NCI-H1694 treated with DMSO at 0.1 percent for 48 hours (cell line): ENCODE results near the gene RPS27A.
"Not testable (repeated sequence)": the region's sequence is repeated elsewhere in the genome, so short reads cannot be mapped to it uniquely, and the experiment has no call there.

Experiments used
- DNase-seq: peaks from one replicate; lab custom pipeline; 2025; lab: John Stamatoyannopoulos, UW

The RPS27A gene

DNA sequence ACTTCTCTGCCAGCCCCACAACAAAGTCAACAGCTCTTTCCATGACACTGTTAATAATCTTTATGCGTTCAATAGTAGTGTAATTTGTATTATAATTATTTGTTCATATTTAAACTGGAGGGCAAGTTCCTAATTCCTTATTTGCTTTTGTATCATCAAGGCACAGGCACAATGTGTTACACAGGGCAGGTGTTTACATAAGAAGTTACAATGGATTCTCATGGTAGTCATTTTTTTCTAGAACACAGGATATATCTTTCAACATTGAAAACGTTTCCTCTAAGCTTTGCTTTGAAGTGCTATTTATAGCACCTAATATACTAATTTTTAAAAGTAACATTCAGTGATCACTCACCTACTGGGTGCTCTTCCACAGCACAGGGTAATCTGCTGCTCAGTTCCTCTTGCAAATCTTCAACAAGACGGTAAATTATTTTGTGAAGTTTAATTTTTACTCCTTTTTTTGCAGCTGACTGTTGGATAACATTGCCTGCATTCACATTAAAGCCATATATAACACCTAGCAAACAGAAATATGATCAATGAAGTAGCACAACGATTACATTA, 7.3 kb downstream of the RPS27A start:
- DNase-seq: no peak

DNA sequence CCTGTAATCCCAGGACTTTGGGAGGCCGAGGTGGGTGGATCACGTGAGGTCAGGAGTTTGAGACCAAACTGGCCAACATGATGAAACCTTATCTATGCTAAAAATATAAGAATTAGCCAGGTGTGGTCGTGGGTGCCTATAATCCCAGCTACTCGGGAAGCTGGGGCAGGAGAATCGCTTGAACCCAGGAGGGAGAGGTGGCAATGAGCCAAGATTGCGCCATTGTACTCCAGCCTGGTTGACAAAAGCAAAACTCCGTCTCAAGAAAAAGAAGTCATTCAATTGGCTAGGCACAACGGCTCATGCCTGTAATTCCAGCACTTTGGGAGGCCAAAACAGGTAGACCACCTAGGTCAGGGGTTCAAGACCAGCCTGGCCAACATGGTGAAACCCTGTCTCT, 9.1 kb downstream of the RPS27A start:
- not testable (repeated sequence) for DNase-seq

DNA sequence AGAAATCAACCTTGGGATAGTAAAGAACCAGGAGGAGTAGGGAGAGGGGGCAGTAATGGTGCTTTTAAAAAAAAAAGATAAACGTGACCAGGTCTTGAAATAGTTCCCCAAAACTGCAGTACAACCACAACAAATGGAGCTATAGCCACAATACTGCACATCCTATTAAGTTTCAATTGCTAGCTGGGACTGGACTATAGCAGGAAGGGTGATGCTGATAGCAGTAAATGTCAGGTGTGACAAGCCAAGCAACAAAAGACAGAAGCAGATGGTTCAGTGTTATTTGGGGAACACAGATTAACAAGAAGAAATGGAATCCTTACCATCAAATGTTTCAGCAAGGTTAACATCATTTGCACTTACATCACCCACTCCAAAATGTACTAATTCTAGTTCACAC, 10.1 kb downstream of the RPS27A start:
- no peak for DNase-seq

DNA sequence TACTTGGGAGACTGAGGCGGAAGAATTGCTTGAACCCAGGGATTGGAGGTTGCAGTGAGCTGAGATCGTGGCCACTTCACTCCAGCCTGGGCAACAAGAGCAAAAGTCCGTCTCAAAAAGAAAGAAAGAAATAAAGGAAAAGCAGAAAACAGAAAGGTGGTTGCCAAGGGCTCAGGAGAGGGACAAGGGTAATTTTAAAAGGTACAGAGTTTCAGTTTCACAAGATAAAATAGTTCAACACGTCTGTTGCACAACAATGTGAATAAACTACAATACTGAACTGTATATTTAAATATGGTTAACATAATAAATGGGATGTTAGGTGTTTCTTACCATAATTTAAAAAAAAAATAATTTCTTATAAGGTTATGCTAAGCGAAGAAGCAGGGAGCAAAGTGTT, 12.9 kb downstream of the RPS27A start:
- DNase-seq: no peak

DNA sequence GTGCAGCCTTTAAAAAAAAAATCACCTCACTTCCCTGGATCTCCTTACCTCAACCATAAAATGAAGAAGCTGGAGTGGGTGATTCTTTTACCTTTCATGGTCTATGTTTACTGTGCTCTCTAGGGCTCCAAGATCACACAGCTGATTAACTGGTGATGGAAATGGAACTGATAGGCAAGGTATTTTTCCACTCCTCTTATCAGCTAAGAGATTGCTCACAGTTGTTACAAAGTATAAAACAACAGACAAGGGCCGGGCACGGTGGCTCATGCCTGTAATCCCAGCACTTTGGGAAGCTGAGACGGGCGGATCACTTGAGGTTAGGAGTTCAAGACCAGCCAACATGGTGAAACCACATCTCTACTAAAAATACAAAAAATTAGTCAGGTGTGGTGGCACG, 14.5 kb downstream of the RPS27A start:
- DNase-seq: no peak

DNA sequence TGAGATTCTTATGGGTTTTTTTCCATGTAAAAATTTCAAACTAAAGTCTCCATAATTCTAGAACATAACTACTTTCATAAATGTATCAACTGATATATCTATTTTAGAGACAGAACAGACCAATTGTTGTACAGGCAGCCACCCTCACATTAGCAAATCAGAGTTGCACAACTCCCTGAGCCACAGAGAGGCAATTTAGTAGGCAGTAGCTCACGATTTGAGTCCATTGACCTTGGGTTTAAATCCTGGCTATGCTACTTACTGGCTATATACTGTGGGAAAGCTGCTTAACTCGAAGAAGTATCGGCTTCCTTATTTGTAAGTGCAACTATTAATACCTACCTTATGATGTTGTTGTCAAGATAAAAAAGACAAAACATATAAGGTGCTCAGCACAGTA, 20.3 kb downstream of the RPS27A start:
- DNase-seq: no peak

DNA sequence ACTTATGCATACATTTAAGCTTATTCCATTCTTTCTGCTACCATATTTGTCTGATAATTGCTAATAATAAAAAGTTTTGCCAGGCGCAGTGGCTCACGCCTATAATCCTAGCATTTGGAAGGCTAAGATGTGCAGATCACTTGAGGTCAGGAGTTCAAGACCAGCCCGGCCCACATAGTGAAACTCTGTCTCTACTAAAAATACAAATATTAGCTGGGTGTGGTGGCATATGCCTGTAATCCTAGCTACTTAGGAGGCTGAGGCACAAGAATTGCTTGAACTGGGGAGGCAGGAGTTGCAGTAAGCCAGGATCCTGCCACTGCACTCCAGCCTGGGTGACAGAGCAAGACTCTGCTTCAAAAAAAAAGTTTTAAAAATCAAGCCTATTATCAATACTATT, 27.1 kb downstream of the RPS27A start:
- not testable (repeated sequence) for DNase-seq

DNA sequence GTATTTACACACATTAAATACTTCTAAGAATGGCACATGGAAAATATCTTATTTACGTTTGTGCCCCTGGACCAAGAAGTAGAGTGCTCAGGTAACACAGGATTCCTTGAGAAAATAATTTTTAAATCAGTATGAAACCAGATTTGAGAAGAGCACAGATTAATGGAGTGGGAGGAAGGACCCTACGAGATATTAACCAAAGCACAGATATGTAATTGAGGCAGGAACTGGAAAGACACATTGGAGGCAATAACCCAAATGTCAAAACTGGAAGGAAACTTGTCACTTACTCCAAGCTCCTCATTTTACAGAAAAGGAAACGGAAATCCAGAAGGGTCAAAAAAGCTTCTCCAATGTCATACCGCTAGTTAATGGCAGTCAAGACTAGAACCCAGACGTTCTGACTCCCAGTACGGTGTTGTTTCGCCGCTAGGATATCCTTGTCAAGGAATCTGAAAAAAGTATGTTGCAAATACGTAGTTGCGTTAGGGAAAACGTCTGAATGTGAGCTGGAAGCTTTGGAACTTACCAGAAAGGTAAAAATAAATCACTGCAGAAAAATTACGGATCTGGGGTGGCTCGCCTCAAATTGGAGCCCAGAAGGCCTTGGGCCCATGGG, 35.9 kb downstream of the RPS27A start:
- no peak for DNase-seq

DNA sequence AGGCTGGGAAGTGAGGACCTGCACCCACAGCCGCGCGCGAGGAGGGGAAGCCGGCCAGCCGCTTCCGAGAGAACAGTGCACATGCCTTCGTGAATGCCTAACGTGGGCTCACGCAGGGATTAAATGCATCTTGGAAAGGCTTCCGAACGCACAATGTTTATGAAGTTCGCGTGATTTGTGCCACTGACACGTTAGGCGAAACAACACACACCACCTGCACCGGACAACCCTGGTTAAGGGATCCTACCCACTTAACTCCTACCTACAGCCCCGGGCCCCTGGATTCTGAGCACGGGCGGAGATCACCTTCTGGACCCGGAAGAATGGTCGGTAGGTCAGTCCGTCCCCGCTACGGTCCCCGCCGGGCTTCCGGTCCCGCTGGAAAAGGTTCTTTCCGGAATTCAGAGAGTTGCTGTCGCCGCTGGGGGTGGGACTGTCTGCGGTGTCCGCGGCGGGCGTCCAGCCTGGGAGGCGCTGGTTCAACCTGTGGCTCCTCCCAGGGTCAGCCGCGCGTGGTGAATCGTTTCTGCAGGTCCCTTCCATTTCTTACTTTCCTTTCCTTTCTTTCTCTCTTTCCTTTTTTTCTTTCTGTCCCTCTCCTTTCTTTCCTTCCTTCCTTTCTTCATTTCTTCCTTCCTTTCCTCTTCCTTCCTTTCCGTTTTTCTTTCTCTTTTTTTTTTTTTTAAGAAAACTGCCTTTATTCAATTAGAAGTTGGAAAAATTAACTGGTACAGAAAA, 36.6 kb downstream of the RPS27A start, which contains the start of gene MTIF2:
MTIF2 (minus strand) TSS at position 325 of the 738 bp plus-strand sequence. CDS start 5,373 bp downstream, outside the sequence.
- peak; percentile 84 for DNase-seq

DNA sequence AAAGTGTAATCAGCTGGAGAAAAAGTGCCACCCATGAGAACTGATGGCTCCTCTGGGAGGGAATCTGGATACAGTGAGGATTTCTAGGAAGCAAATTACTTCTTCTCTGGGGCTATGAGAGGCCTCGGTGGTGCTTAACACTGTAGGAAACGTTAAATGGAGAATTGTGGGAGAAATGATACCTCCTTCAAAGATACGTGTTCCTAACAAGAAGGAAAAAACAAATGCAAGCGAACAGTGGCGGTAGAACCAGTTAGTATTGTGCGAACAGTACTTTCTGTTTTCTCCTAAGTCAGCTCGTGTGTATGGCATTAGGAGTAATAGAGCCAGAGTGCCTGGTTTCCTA, 37.1 kb downstream of the RPS27A start:
- peak; percentile 4 for DNase-seq

DNA sequence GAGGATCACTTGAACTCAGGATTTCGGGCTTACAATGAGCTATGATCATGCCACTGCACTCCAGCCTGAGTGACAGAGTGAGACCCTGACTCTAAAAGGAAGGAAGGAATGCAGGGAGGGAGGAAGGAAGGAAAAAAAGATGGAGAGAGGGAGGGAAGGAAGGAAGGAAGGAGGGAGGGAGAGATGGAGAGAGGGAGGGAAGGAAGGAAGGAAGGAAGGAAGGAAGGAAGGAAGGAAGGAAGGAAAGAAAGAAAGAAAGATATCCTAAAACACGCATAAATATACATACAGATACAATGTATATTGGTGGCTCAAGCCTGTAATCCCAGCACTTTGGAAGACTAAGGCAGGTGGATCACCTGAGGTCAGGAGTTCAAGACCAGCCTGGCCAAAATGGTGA, 41.9 kb downstream of the RPS27A start:
- not testable (repeated sequence) for DNase-seq

DNA sequence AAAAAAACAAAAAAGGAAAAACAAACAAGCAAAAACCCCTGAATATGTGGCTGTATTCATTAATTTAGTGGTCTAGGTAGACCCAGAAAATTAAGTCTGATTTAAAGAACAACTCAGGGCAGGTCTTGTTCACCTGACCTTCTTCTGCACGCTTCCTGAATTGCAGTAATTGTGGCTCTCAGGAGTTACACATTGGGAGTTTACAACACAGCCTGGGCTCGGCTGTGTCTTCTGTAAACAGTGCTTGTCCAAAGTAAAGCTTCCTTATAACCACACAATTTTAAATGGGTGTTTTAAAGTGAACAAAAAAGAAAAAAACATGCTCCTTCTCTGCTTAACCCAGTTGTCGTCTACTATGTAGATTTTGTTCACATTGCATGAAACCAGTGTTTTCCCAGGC, 44.8 kb downstream of the RPS27A start:
- no peak for DNase-seq

DNA sequence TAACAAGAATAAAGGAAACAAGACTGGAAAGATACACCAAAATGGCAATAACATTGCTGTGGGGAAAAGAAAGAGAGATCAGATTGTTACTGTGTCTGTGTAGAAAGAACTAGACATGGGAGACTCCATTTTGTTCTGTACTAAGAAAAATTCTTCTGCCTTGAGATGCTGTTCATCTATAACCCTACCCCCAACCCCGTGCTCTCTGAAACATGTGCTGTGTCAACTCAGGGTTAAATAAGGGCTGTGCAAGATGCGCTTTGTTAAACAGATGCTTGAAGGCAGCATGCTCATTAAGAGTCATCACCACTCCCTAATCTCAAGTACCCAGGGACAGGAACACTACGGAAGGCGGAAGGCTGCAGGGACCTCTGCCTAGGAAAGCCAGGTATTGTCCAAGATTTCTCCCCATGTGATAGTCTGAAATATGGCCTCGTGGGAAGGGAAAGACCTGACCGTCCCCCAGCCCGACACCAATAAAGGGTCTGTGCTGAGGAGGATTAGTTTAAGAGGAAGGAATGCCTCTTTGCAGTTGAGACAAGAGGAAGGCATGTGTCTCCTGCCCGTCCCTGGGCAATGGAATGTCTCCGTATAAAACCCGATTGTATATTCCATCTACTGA, 46.8 kb downstream of the RPS27A start:
- DNase-seq: not testable (repeated sequence)

DNA sequence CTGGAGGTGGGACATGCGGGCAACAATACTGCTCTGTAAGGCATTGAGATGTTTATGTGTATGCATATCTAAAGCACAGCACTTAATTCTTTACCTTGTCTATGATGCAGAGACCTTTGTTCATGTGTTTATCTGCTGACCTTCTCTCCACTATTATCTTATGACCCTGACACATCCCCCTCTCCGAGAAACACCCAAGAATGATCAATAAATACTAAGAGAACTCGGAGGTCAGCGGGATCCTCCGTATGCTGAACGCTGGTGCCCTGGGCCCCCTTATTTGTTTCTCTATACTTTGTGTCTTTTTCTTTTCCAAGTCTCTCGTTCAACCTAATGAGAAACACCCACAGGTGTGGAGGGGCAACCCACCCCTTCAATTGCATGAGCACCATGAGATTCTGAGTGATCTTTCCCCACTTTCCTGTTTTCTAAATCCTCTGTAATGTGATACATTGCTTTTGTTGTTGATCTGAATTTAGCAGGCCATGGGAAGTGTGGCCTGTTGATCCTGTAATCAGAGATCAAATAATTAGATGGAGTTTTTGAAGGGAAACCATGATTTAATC, 47.5 kb downstream of the RPS27A start:
- not testable (repeated sequence) for DNase-seq

DNA sequence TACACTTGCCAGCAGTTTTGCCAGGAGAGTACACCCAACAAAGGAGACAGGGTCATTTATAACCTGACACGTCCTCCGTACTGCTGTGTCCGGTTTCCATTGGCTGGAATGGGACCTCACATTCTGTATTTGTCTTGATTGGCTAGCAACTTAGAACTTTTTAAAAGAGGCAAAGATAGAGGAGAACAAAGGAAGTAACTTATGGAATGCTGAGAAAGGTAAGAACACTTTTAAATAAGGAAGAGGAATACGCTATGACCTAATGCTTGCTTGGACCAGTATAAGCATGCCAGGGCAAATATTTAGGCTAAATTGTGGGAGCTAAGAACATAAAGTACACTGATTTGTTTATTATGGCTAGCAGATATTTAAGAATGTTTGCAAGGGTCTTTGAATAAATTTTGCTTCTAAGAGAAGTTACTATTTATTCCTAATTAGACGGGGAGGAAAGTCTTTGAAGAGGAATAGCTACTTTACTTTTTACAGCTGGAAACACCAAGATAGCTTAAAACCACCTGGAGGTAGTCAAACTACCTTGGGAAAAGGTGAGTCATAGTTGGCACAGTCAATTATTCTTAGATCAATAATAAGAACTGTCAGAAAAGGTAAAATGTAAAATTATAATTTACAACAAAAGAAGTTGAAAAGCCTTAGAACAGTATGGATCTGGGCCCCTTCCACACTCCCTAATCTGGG, 48.5 kb downstream of the RPS27A start:
- DNase-seq: not testable (repeated sequence)

DNA sequence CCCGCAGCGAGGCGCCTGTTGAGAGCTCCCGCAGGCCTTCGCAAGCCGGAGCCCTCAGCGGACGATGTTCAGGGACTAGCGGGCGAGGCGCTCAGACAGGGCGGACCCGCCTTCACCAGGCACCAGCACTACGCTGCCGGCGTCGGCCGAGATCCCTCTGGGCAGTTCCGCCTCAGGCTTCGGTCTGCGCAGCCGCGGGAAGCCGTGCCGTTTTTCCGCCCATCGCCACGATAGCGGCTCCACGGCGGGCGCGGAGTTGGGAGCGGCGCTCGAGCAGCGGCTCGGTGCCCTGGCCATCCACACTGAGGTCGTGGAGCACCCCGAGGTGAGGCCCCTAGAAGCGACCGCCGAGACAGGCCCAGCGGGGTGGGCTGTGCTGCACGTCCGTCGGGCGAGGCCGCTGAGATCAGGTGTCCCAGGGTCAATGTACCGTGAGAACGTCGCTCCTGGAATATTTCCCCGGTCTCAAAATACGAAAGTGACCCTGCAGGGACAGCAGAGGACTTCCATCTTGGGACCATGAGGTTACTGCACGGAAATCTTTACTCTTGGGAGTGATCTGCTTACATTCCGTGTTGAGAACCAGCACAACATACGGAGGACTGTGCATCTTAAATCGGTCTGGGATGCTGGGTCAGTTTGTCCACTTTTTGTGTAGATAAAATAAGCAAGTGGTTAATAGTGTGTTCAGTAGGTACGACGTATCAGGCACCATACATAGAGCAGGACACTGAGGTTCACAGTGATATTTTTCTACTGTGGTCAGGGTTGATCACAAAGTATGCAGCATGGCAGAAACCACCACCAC, 49.8 kb downstream of the RPS27A start:
- peak; percentile 57 for DNase-seq

DNA sequence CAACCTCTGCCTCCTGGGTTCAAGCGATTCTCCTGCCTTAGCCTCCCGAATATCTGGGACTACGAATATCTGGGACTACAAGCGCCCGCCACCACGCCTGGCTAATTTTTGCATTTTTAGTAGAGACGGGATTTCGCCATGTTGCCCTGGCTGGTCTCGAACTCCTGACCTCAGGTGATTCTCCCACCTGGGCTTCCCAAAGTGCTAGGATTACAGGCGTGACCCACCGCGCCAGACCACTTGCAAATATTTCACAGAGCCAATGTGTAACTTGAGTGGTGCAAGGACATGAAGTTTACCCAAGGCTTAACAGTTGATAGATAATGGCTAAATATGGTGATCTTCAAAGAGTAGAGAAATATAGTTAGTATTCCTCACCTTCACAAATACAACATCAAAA, 50.6 kb downstream of the RPS27A start:
- no peak for DNase-seq
